ENCODE measurements around the gene OR13C3.
"Not testable (repeated sequence)": the region's sequence is repeated elsewhere in the genome, so short reads cannot be mapped to it uniquely, and the experiment has no call there.

Gene OR13C3

GRCh38 chr9:104539275-104539674, 2.6 kb upstream of the OR13C3 start:
- Histone ChIP-seq H3K4me3 (replicated peaks; ENCODE audit: low read depth, low read length) (no peak overlapping the region), H3K36me3 (ENCODE audit: control insufficient read depth, insufficient read depth, low read length) (no peaks in the 10 kb centered on the region), H3K27me3 (replicated peaks; ENCODE audit: control insufficient read depth, insufficient read depth, low read length) (no peaks in the 10 kb centered on the region; the same call in 1 of the 2 replicates)
- DNase-seq (ENCODE audit: extremely low read depth, insufficient read length), result no peak
- TF ChIP-seq CTCF (IDR thresholded peaks at IDR 0.05; ENCODE audit: insufficient read depth, low read length, poor library complexity, severe bottlenecking), result no peak

- Histone ChIP-seq H3K36me3 (ENCODE audit: control insufficient read depth, insufficient read depth, low read length) (no peaks in the 10 kb centered on the region), H3K27me3 (replicated peaks; ENCODE audit: control insufficient read depth, insufficient read depth, low read length) (no peaks in the 10 kb centered on the region), H3K4me3 (replicated peaks; ENCODE audit: low read depth, low read length) (no peak within 1 kb of the TSS)
- TF ChIP-seq CTCF (IDR thresholded peaks at IDR 0.05; ENCODE audit: insufficient read depth, low read length, poor library complexity, severe bottlenecking), result no peak
- no peak for DNase-seq (ENCODE audit: extremely low read depth, insufficient read length)
Measured at GRCh38 chr9:104527109-104527508, 9.5 kb downstream of the OR13C3 start, which contains the start of gene OR13C4. Gene OR13C4, minus strand, starts transcription at chr9:104527209. Its CDS starts 0 bp downstream, at chr9:104527209.

GRCh38 chr9:104520241-104520640, 16.4 kb downstream of the OR13C3 start:
- H3K27me3 ChIP-seq (replicated peaks; ENCODE audit: control insufficient read depth, insufficient read depth, low read length); H3K4me3 ChIP-seq (replicated peaks; ENCODE audit: low read depth, low read length); DNase-seq (ENCODE audit: extremely low read depth, insufficient read length); H3K36me3 ChIP-seq (ENCODE audit: control insufficient read depth, insufficient read depth, low read length): not testable (repeated sequence)

- Histone ChIP-seq H3K36me3 (ENCODE audit: control insufficient read depth, insufficient read depth, low read length) (no peaks in the 10 kb centered on the region), H3K4me3 (replicated peaks; ENCODE audit: low read depth, low read length) (no peak overlapping the region), H3K27me3 (replicated peaks; ENCODE audit: control insufficient read depth, insufficient read depth, low read length) (no peaks in the 10 kb centered on the region)
- TF ChIP-seq CTCF (IDR thresholded peaks at IDR 0.05; ENCODE audit: insufficient read depth, low read length, poor library complexity, severe bottlenecking), result no peak
- DNase-seq (ENCODE audit: extremely low read depth, insufficient read length), result no peak
Measured at GRCh38 chr9:104514901-104515300, 21.8 kb downstream of the OR13C3 start.

GRCh38 chr9:104506565-104506964, 30.1 kb downstream of the OR13C3 start:
- H3K27me3 ChIP-seq (replicated peaks; ENCODE audit: control insufficient read depth, insufficient read depth, low read length), result no peaks in the 10 kb centered on the region

GRCh38 chr9:104503963-104504362, 32.7 kb downstream of the OR13C3 start, which contains the start of gene OR13F1:
Gene OR13F1, plus strand, starts transcription at chr9:104504263. Its CDS starts 0 bp downstream, at chr9:104504263.
- H3K27me3 ChIP-seq (replicated peaks; ENCODE audit: control insufficient read depth, insufficient read depth, low read length), result no peaks in the 10 kb centered on the region
- TF ChIP-seq CTCF (IDR thresholded peaks at IDR 0.05; ENCODE audit: insufficient read depth, low read length, poor library complexity, severe bottlenecking), result no peak
- no peak within 1 kb of the TSS for H3K4me3 ChIP-seq (replicated peaks; ENCODE audit: low read depth, low read length)
- DNase-seq (ENCODE audit: extremely low read depth, insufficient read length), result no peak
- no peaks in the 10 kb centered on the region for H3K36me3 ChIP-seq (ENCODE audit: control insufficient read depth, insufficient read depth, low read length)

More at GRCh38 chr9:104506565-104506964, 30.1 kb downstream of the OR13C3 start:
- H3K36me3 ChIP-seq (ENCODE audit: control insufficient read depth, insufficient read depth, low read length), result no peaks in the 10 kb centered on the region
- no peak for TF ChIP-seq CTCF (IDR thresholded peaks at IDR 0.05; ENCODE audit: insufficient read depth, low read length, poor library complexity, severe bottlenecking)
- no peak for DNase-seq (ENCODE audit: extremely low read depth, insufficient read length)
- H3K4me3 ChIP-seq (replicated peaks; ENCODE audit: low read depth, low read length), result no peak overlapping the region
